ENCODE results near the gene NDUFS1.

NDUFS1 gene

DNA sequence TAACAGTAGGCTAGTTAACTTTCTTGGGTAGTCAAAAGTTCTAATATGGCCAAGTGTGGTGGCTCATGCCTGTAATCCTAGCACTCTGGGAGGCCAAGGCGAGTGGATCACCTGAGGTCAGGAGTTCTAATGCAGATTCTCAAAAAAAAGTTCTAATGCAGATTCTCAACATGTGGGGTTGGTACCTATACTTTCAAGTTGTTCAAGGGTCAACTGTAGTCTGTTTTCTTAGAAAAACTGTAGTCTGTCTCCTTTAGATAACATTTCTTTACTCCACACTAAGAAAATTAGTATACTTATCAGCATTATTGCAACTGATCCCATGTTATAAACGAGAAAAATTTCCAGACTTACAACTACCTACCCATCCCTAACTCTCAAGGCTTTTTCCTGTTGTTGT lies 89.8 kb downstream of the NDUFS1 start:
- in situ Hi-C loops (cut with MboI; ENCODE audit: low sequenced_read_pairs), result no loop called here

DNA sequence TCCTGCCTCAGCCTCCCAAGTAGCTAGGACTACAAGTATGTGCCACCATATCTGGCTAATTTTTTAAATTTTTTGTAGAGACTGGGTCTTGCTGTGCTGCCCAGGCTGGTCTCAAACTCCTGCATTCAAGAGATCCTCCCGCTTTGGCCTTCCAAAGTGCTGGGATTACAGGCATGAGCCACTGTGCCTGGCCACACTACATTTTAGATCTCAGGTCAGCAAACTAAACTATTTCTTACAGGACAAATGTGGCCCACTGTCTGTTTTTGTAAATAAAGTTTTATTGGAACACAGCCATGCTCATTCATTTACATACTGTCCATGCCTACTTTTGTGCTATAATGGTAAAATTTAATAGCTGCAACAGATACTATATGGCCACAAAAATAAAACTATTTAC lies 91.0 kb downstream of the NDUFS1 start:
- in situ Hi-C loops (cut with MboI; ENCODE audit: low sequenced_read_pairs), result no loop called here
